Endothelial cell of umbilical vein (primary cell): Measurements from ENCODE around the gene ESPN. TPM values are rescaled to one million over a fixed set of nuclear protein-coding genes. Genes with fewer than 3 reads are reported as not detected.

Source experiments
- BruUV-seq: library from RNA; stranded (reverse); fragments of 400-500 nt; replicated peaks from 2 replicates; lab custom pipeline; 2021; lab: Mats Ljungman, UMichigan
- CTCF ChIA-PET: fragments of 300-600, 350-600 bp; sonication (Branson Sonifier 250); formaldehyde crosslinking; loops from one replicate; lab custom pipeline; 2021; ENCODE audit warnings: antibody characterized with exemption, inconsistent platforms; lab: Charles Lee
- POLR2A ChIA-PET: fragments of 300-600, 350-600 bp; sonication (Branson Sonifier 250); formaldehyde crosslinking; loops from one replicate; lab custom pipeline; 2021; ENCODE audit warnings: antibody characterized with exemption, inconsistent platforms; lab: Charles Lee
- DNase-seq: peaks from one replicate; pipeline ENCODE4 v3.0.0-alpha.2; 2011; ENCODE audit warnings: low read depth, low spot score
- FAIRE-seq: peaks from 2 replicates; lab custom pipeline; 2011; peaks lifted over from hg19 to GRCh38; lab: Jason Lieb, UNC
- H2AFZ ChIP-seq: 2 replicates; pipeline ENCODE4 v1.6.0; 2012; ENCODE audit warnings: low read depth, low read length, control low read depth, inconsistent platforms
- H3K27ac ChIP-seq: 2 replicates; pipeline ENCODE4 v1.5.1; 2011; ENCODE audit warnings: low read depth, mild to moderate bottlenecking, control low read depth, low read length, moderate library complexity; ENCODE audit not compliant: insufficient read depth
- H3K27me3 ChIP-seq, 2 experiments: 2 replicates each; pipeline versions ENCODE4 v1.6.0 to v1.6.1; 2011; ENCODE audit warnings: low read length in 2 of 2, mixed read lengths in 1 of 2; ENCODE audit not compliant: control insufficient read depth in 2 of 2, insufficient read depth in 2 of 2
- H3K36me3 ChIP-seq, 2 experiments: 2 replicates in 1 of 2; 3 replicates in 1 of 2; pipeline ENCODE4 v1.5.1; 2011; ENCODE audit warnings: low read length in 2 of 2, mild to moderate bottlenecking in 1 of 2, moderate library complexity in 1 of 2; ENCODE audit not compliant: control insufficient read depth in 2 of 2, insufficient read depth in 2 of 2; ENCODE audit errors: extremely low read depth in 1 of 2
- H3K4me1 ChIP-seq: 3 replicates; pipeline ENCODE4 v1.5.1; 2011; ENCODE audit warnings: mild to moderate bottlenecking, low read length; ENCODE audit not compliant: control insufficient read depth, insufficient read depth; ENCODE audit errors: extremely low read depth
- H3K4me2 ChIP-seq: 2 replicates; pipeline ENCODE4 v1.6.1; 2011; ENCODE audit warnings: low read length, control low read depth, mixed read lengths; ENCODE audit not compliant: insufficient read depth
- H3K4me3 ChIP-seq, 3 experiments: fragments of 200-600 bp in 1 of 3; sonication (generic), shearing (Covaris generic) in 1 of 3; replicated peaks in 1 of 3; 2 replicates each; pipeline ENCODE4 v1.5.1; 2011 to 2016; ENCODE audit warnings: control low read depth in 3 of 3, low read length in 3 of 3, mild to moderate bottlenecking in 2 of 3, inconsistent platforms in 1 of 3, low read depth in 1 of 3, moderate library complexity in 1 of 3; ENCODE audit not compliant: insufficient read depth in 1 of 3
- H3K79me2 ChIP-seq: 2 replicates; pipeline ENCODE4 v1.6.0; 2012; ENCODE audit warnings: low read length, inconsistent platforms; ENCODE audit not compliant: control insufficient read depth, insufficient read depth
- H3K9ac ChIP-seq: replicated peaks from 2 replicates; pipeline ENCODE3; 2011; ENCODE audit warnings: low read length, control low read depth; ENCODE audit not compliant: insufficient read depth; ENCODE audit errors: extremely low read depth
- H3K9me1 ChIP-seq: replicated peaks from 3 replicates; pipeline ENCODE4 v1.6.0; 2011; ENCODE audit warnings: mild to moderate bottlenecking, low read length; ENCODE audit not compliant: control insufficient read depth, insufficient read depth; ENCODE audit errors: extremely low read depth
- H3K9me3 ChIP-seq: replicated peaks from 2 replicates; pipeline ENCODE4 v1.5.1; 2012; ENCODE audit warnings: low read length, inconsistent platforms; ENCODE audit not compliant: control insufficient read depth, insufficient read depth
- H4K20me1 ChIP-seq: replicated peaks from 2 replicates; pipeline ENCODE3; 2011; ENCODE audit warnings: mild to moderate bottlenecking, low read length; ENCODE audit not compliant: control insufficient read depth, insufficient read depth; ENCODE audit errors: extremely low read depth
- CTCF ChIP-seq, 2 donors: IDR thresholded peaks; 1 replicate in 1 of 2; 2 replicates in 1 of 2; pipeline ENCODE4 v1.5.1; 2011; ENCODE audit warnings: low read length in 2 of 2, mild to moderate bottlenecking in 2 of 2, moderate library complexity in 2 of 2, control low read depth in 1 of 2, inconsistent platforms in 1 of 2, low read depth in 1 of 2; ENCODE audit not compliant: insufficient read depth in 1 of 2; ENCODE audit errors: extremely low read depth in 1 of 2
- EZH2 ChIP-seq: IDR thresholded peaks from 2 replicates; pipeline ENCODE4 v1.6.1; 2012; ENCODE audit warnings: borderline replicate concordance, low read depth, mild to moderate bottlenecking, moderate library complexity, low read length, inconsistent platforms; ENCODE audit not compliant: severe bottlenecking
- FOS ChIP-seq: IDR thresholded peaks from 2 replicates; pipeline ENCODE4 v1.6.1; 2011; ENCODE audit warnings: mild to moderate bottlenecking, low read length, moderate library complexity, borderline replicate concordance; ENCODE audit not compliant: insufficient read depth
- GATA2 ChIP-seq: IDR thresholded peaks from 2 replicates; pipeline ENCODE4 v1.7.0; 2011; ENCODE audit warnings: low read depth, mild to moderate bottlenecking, moderate library complexity, mixed read lengths, low read length; ENCODE audit not compliant: insufficient read length, insufficient read depth
- JUN ChIP-seq: IDR thresholded peaks from 2 replicates; pipeline ENCODE4 v1.6.1; 2011; ENCODE audit warnings: borderline replicate concordance, low read depth; ENCODE audit not compliant: insufficient read length, insufficient read depth
- MAX ChIP-seq: IDR thresholded peaks from 2 replicates; pipeline ENCODE4 v1.6.1; 2011; ENCODE audit not compliant: insufficient read depth, insufficient read length
- MYC ChIP-seq: IDR thresholded peaks from one replicate; pipeline ENCODE4 v1.6.1; 2011; ENCODE audit warnings: mild to moderate bottlenecking, low read depth, low read length
- POLR2A ChIP-seq: IDR thresholded peaks from 2 replicates; pipeline ENCODE4 v1.6.1; 2012; ENCODE audit warnings: low read depth, mild to moderate bottlenecking, control low read depth, low read length
- POLR2AphosphoS5 ChIP-seq: IDR thresholded peaks from 2 replicates; pipeline ENCODE4 v1.6.1; 2012; ENCODE audit warnings: low read depth, mild to moderate bottlenecking, control low read depth, low read length, moderate library complexity; ENCODE audit not compliant: insufficient read depth
- dilution Hi-C: fragments of 300-500 bp; cut with MboI; formaldehyde crosslinking; loops from one replicate; pipeline ENCODE4 v1.15.0; 2019; ENCODE audit warnings: low sequenced_read_pairs; ENCODE audit not compliant: extremely low pct_ligation_motif_present
- intact Hi-C: fragments of 100-400 bp; cut with micrococcal nuclease; formaldehyde crosslinking; loops from one replicate; pipeline ENCODE4 v1.10.0; 2022
- polyA plus RNA-seq, 4 experiments: library from polyadenylated mRNA; depleted of rRNA in 3 of 4; stranded (reverse) in 3 of 4; unstranded in 1 of 4; fragments of >200 nt; gene quantifications; 2 replicates each; pipeline versions ENCODE4 v1.2.1 to v1.2.3, GENCODE V29; 2011 to 2012; ENCODE audit warnings: missing spikeins in 1 of 4
- total RNA-seq: library from RNA; stranded (reverse); gene quantifications from 2 replicates; pipeline ENCODE4 v1.2.3, GENCODE V29; 2021

Gene ESPN
- total and polyA plus RNA-seq, 2 donors (not counting 3 experiments of a cell fraction or from before 2014, with no cell fraction given): 0.54 to 0.71 TPM

- no peak overlapping the region for H3K4me3 ChIP-seq
- H4K20me1 ChIP-seq: no peaks in the 10 kb centered on the region
- ChIA-PET CTCF (interaction anchor here (1.0 kb wide), 1 partner anchor 27 kb away, joined by 3 read pairs; no protein-coding TSS in a partner anchor), POLR2A (no interaction called here)
- no peak overlapping the region for H2AFZ ChIP-seq
- BruUV-seq: no TSS peak
- no peak overlapping the region for H3K9ac ChIP-seq
- intact Hi-C loops: no loop called here
- H3K79me2 ChIP-seq: no peaks in the 10 kb centered on the region
- H3K9me3 ChIP-seq: no peaks in the 10 kb centered on the region
- DNase-seq (no peak), FAIRE-seq (no peak)
- dilution Hi-C loops: no loop called here
- no peak overlapping the region for H3K4me2 ChIP-seq
- H3K4me1 ChIP-seq: no peaks in the 10 kb centered on the region
- H3K27me3 ChIP-seq: no peaks in the 10 kb centered on the region
- H3K9me1 ChIP-seq: no peaks in the 10 kb centered on the region
- no peak for TF ChIP-seq FOS
- TF ChIP-seq GATA2: no peak
- no peak overlapping the region for H3K27ac ChIP-seq
- peaks cover 9 to 23% of the 10 kb centered on the region in 2 experiments for H3K36me3 ChIP-seq
Measured at GRCh38 chr1:6463120-6463412, 38.5 kb downstream of the ESPN start.

- no peak overlapping the region for H2AFZ ChIP-seq
- H3K27me3 ChIP-seq: no peaks in the 10 kb centered on the region
- ChIA-PET POLR2A (no interaction called here), CTCF (no interaction called here)
- peaks cover 12 to 36% of the 10 kb centered on the region in 2 experiments for H3K36me3 ChIP-seq
- no peak overlapping the region for H3K27ac ChIP-seq
- no peaks in the 10 kb centered on the region for H4K20me1 ChIP-seq
- no peak overlapping the region for H3K9ac ChIP-seq
- intact Hi-C loops: no loop called here
- no peaks in the 10 kb centered on the region for H3K4me1 ChIP-seq
- no peaks in the 10 kb centered on the region for H3K9me3 ChIP-seq
- no peaks in the 10 kb centered on the region for H3K9me1 ChIP-seq
- no peak overlapping the region for H3K4me3 ChIP-seq
- no peak for FAIRE-seq
- no peak for DNase-seq
- no peaks in the 10 kb centered on the region for H3K79me2 ChIP-seq
- H3K4me2 ChIP-seq: no peak overlapping the region
- dilution Hi-C loops: no loop called here
- BruUV-seq: no TSS peak
- TF ChIP-seq JUN (no peak), POLR2AphosphoS5 (no peak), POLR2A (no peak), MYC (no peak), MAX (no peak), CTCF (IDR thresholded peaks at IDR 0.05; ENCODE audit: extremely low read depth in 1 of 2, insufficient read depth in 1 of 2, low read depth in 1 of 2, low read length in 2 of 2) (no peak), FOS (no peak), GATA2 (no peak), EZH2 (no peak)
Measured at GRCh38 chr1:6464514-6464836, 39.9 kb downstream of the ESPN start.
